Spleen (tissue), 7 donors: ENCODE measurements around the gene DDX39A.

Source experiments
- POLR2AphosphoS5 ChIP-seq, 3 donors: sonication (generic); formaldehyde crosslinking; IDR thresholded peaks; one replicate each; pipeline ENCODE4 v1.5.1; 2017; ENCODE audit warnings: antibody characterized with exemption in 3 of 3
- TF ChIP-seq, protein P1 (sequence below), 11 experiments: fragments of 200-600 bp in 7 of 11; fragments of 450-650 bp in 4 of 11; sonication (generic) in 4 of 11; IDR thresholded peaks in 8 of 11; conservative IDR thresholded peaks in 3 of 11; 1 replicate in 7 of 11; 2 replicates in 4 of 11; pipeline versions ENCODE4 v1.4.0 to v1.8.0; 2016 to 2021; ENCODE audit warnings: antibody characterized with exemption in 11 of 11, inconsistent platforms in 4 of 11, mild to moderate bottlenecking in 1 of 11
- donor health status: DM: no; HTN: no; CAD: no; lungs with moderate emphysema.
- donor health status: DM: no; HTN: no; CAD: no.
- donor health status: DM: no; HTN: no; CAD: no.

GRCh38 chr19:14427461-14427860, 8.3 kb upstream of the DDX39A start:
- TF ChIP-seq, protein P1, sequence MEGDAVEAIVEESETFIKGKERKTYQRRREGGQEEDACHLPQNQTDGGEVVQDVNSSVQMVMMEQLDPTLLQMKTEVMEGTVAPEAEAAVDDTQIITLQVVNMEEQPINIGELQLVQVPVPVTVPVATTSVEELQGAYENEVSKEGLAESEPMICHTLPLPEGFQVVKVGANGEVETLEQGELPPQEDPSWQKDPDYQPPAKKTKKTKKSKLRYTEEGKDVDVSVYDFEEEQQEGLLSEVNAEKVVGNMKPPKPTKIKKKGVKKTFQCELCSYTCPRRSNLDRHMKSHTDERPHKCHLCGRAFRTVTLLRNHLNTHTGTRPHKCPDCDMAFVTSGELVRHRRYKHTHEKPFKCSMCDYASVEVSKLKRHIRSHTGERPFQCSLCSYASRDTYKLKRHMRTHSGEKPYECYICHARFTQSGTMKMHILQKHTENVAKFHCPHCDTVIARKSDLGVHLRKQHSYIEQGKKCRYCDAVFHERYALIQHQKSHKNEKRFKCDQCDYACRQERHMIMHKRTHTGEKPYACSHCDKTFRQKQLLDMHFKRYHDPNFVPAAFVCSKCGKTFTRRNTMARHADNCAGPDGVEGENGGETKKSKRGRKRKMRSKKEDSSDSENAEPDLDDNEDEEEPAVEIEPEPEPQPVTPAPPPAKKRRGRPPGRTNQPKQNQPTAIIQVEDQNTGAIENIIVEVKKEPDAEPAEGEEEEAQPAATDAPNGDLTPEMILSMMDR (IDR thresholded peaks at IDR 0.05 in 8 of 11, conservative IDR thresholded peaks at IDR 0.05 in 3 of 11), result no peak
- TF ChIP-seq POLR2AphosphoS5 (IDR thresholded peaks at IDR 0.05), result no peak
